HG02973 (cell line): Measurements from ENCODE around the gene CYLD.

Experiments used
- ATAC-seq: cut with Tn5 transposase; IDR thresholded peaks from one replicate; pipeline ENCODE4 v1.9.1; 2021; ENCODE audit warnings: moderate library complexity; ENCODE audit not compliant: unreplicated experiment

Gene CYLD

DNA sequence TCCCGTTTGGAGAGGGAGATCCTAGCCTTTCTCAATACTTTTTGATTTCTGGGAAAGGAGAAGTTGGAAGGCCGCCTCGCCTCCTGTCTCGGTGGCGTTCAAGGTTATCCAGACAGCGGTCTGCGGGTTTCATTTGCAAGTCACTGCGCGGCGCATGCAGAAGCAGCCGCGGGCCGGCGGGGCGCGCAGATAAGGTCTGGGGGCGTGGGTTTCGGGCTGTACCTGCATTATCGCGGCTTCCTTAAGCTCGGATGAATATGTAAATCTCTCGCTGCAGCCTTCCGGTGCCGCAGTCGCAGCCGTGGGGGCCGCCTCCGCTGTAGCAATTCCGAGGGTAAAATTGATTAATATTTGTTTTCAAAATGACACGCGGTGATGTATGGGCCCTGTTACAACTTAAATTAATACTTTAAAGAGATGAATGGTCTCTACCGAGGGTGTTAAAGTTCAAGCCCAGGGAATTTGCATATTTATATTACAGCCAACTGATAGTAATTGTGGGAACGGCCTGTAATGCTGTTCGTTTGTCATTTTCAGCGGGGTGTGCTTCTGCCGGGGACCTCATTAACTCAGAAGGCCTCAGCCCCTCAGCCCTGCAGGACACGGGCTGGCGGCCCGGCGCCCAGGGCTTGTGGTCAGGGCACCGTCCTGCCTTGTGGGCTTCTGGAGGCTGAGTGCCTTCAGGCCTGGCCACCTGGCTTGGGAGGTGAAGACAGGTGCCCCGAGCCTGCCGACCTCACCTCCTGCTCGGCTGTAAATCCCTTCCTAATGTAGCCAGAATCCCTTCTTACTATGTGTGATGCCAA is 99.4 kb downstream of the CYLD start:
- ATAC-seq: no peak

DNA sequence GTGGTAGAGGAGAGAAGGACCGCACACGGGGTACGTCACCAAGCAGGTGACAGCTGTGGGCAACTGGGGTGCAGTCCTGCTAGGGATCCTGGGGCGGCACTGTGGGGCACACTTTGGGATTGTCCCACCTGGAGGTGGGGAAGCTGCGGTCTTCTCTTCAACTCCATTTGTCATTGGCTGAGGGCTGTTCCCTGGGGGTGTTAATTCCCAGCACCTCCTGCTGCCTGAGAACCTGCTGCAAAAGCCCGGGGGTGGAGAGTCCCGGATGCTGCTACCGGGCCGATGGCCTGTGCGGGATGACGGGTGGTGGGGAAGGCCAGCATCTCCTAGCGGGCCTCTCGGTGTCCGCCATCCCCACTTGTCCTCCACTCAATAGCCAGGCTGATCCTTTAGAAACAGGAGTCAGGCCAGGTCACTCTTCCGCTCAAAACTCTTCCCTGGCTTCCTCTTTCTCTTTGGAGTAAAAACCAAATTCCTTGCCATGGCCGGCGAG is 100.2 kb downstream of the CYLD start:
- no peak for ATAC-seq

DNA sequence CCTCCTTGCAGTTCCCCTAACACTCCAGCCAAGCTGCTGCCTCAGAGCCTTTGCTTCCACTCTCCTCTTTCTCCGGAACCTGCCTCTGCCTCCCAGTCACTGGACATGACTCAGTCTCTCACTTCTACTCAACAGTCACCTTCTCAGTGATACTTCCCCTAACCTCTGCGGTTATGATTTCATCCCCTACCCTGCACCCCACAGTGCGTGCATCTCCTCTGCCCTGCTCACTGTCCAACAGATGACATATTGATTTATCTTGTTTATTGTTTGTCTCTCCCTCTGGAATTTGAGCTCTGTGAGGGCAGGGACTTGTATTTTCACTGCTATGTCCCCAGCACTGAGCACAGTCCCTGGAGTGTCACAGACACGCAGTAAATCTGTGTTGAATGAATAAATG is 100.7 kb downstream of the CYLD start:
- no peak for ATAC-seq

DNA sequence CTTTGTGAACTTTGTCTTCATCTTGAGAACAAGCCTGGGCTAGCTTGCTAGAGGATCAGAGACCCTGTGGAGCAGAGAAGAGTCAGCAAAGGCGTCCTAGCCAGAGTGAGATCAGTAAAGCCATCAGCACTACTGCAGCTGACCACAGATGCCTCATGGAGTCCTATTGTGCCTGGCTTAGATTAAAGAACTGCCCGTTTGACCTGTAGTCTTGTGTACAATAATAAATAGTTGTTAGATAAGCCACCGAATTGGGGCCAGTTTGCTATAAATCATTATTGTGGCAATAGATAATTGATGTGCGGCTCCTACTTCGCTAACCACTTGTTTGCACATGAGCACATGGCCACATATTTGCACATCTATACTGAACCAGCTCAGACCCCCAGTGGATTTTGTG is 103.0 kb downstream of the CYLD start:
- ATAC-seq: no peak

- no peak for ATAC-seq
Measured at GRCh38 chr16:50845296-50845695, 103.4 kb downstream of the CYLD start.

- no peak for ATAC-seq
Measured at GRCh38 chr16:50846511-50846910, 104.6 kb downstream of the CYLD start.

DNA sequence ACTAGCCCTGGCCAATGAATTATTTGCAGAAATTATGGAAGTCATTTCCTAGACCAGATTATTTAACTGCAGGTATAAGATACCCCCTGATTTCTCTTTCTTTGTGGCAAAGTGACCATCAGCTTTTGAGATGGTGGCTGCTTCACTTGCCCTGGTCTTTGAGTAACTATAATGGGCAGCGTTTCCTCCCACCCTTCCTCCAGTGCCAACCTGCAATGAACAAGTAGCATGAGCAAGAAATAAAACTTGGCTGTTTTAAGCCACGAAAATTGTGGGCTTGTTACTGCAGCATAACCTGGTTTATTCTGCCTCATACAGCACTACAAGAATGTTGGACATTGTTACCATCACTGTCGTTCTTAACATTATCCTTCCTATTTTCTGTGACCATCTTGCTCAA is 105.3 kb downstream of the CYLD start:
- ATAC-seq: no peak

DNA sequence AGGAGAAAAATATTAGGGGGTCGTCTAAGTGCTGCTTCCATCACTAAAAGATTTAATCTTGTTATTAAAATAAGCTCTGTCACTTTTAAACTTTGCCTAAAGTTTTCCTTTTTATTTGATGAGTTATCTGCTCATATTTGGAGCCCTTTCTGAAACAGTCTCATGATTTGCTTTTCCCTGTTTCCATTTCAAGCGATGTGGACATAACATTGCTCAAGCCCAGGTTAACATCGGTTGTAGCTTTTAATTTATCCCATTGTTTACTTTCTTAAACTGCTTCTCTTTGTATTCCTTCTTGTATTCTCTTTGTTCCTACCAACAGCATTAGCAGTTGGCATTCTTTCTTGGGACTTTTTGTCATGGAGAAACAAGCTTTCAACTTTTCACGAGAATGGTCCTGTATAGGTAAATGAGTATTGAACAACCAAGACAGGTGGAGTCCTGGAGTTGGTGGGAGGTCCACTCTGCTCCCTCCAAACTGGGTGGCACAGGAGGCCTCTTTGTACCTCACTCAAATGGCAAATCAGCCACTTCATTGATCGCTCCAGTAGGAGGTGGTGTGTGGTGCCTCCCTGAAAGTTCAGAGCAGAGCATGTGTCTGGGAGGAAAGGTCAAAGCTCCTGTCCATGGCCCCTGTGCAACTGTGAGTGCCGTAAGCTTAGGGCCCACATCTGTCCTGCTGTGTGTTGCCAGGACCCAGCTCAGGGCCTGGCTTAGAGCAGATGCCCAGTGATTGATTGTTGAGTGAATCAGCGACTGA is 107.0 kb downstream of the CYLD start:
- no peak for ATAC-seq
